ENCODE data around the gene ZNF541. TPM values are rescaled to one million over a fixed set of nuclear protein-coding genes. Genes with fewer than 3 reads are reported as not detected.

ZNF541 gene
- total and polyA plus RNA-seq, 4 donors = 0.22 to 0.59 (median 0.45) TPM

DNA sequence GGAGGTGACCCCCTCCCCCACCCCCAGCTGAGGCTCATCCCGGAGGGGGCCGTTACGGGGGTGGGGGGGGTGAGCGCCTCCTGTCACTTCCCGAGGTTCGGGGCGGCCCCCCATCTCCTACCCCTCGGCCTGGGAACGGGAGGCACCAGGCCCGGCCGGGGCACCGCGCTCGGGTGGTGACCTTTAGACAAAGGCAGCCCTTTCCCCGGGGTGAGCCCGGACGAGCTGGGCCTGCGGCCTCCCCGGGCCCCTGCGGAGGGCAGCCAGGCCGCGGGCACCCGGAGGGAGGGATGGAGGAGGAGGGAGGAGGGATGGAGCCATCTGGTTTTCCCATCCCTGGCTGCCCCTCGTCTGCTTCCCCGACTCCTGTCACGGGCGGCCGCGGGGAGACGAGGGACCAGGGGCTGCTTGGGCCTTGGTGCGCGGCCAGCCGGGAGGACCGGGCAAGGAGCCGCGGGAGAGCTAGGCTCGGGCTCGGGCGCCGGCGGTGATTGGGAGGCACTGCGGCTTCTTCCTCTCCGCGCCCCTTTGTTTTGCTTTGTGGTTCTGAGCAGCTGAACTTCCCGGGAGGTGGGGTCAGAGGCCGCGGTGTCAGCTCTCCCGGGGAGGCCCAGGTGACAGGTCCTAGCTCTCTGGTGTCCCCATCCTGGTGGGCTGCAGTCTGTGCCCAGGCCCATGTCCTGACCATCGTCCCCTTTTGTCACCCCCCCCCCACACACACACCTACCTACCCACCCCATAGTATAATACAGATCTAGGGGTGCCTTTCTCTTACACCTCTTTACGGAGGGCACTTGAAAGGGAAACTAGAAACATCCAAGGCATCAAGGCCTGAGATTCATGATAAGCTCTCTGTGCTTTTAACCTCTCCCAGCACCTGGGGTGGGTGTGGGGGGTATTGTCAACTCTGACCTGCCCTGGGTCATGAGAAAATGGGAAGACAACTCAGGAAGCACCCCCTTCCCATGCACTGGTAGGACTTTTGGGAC is 37.3 kb upstream of the ZNF541 start:
- peak overlapping the region; percentile 78 for H3K4me3 ChIP-seq (ENCODE audit: low read depth, low read length)
- H3K36me3 ChIP-seq (ENCODE audit: control insufficient read depth, insufficient read depth, low read length) = peaks cover 14% of the 10 kb centered on the region
- H3K27me3 ChIP-seq (ENCODE audit: control insufficient read depth, insufficient read depth, low read length) = no peaks in the 10 kb centered on the region
- peak overlapping the region; percentile 94 for H3K27ac ChIP-seq (ENCODE audit: low read depth, low read length)
- no peaks in the 10 kb centered on the region for H3K9me3 ChIP-seq (ENCODE audit: control insufficient read depth, insufficient read depth, low read length)
- under 1% methylated on average over 45 of the region's 50 CpGs for whole genome bisulfite sequencing (ENCODE audit: insufficient coverage)
- DNase-seq (ENCODE audit: low read depth in 4 of 6, low spot score in 6 of 6) = peak in 2 of 6 donors; percentile 56 to 65
- peaks cover 48% of the 10 kb centered on the region for H3K4me1 ChIP-seq (ENCODE audit: control insufficient read depth, insufficient read depth, low read length)

DNA sequence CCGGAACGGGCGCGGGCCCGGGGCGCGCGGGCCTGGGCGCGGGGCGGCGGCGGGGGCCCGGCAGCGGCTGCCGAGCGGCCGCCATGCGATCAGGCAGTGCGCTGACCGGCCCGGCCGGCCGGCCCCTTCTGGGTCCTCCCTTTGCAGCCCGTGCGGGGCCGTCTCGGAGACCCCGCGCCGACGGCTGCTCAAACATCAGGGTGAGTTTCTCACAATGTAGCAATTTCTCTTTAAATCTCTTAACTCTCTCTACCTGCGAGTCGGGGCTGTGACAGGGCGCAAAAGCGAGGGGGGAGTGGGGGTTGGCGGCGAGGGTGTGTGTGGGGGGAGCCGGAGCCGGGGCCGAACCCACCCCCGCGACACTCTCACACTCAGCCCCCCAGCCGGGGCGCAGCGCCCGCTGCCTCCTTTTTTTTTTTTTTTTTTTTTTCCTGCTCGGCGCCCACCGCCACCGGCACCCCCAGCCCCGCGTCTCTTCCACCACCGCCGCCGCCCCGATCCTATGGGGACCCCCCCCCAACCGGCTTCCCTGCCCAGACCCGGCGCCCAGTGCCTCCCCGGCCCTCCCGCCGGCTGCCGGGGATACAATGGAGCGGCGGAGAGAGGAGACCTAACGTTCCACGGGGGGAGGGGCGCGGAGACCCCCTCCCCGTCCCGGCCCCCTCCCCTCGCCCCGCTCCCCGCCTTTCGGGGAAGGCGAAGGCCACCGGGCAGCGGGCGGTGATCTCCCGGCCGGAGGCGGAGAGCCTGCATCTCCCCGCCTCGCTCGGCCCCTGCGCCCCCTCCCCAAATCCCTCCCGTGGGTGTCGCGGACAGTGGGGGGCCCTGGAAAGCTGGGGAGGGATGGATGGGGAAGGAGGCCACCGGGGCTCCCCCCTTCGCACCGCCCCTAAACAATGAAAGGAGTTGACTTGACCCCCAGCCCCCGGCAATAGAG is 36.3 kb upstream of the ZNF541 start, which contains the start of gene BICRA:
Gene BICRA, plus strand, starts transcription at position 166 of the 937 bp plus-strand sequence. CDS start 64,441 bp downstream, outside the sequence.
- H3K27me3 ChIP-seq (ENCODE audit: control insufficient read depth, insufficient read depth, low read length) = no peaks in the 10 kb centered on the region
- H3K9me3 ChIP-seq (ENCODE audit: control insufficient read depth, insufficient read depth, low read length) = no peaks in the 10 kb centered on the region
- peaks cover 44% of the 10 kb centered on the region for H3K4me1 ChIP-seq (ENCODE audit: control insufficient read depth, insufficient read depth, low read length)
- peaks cover 10% of the 10 kb centered on the region for H3K36me3 ChIP-seq (ENCODE audit: control insufficient read depth, insufficient read depth, low read length)
- DNase-seq (ENCODE audit: low read depth in 4 of 6, low spot score in 6 of 6) = peak in 5 of 6 donors; percentile 66 to 95 (median 85)
- H3K4me3 ChIP-seq (ENCODE audit: low read depth, low read length) = peak within 1 kb of the TSS; percentile 81
- peak within 1 kb of the TSS; percentile 94 for H3K27ac ChIP-seq (ENCODE audit: low read depth, low read length)
- under 1% methylated on average over 39 of the region's 94 CpGs for WGBS (ENCODE audit: insufficient coverage)

DNA sequence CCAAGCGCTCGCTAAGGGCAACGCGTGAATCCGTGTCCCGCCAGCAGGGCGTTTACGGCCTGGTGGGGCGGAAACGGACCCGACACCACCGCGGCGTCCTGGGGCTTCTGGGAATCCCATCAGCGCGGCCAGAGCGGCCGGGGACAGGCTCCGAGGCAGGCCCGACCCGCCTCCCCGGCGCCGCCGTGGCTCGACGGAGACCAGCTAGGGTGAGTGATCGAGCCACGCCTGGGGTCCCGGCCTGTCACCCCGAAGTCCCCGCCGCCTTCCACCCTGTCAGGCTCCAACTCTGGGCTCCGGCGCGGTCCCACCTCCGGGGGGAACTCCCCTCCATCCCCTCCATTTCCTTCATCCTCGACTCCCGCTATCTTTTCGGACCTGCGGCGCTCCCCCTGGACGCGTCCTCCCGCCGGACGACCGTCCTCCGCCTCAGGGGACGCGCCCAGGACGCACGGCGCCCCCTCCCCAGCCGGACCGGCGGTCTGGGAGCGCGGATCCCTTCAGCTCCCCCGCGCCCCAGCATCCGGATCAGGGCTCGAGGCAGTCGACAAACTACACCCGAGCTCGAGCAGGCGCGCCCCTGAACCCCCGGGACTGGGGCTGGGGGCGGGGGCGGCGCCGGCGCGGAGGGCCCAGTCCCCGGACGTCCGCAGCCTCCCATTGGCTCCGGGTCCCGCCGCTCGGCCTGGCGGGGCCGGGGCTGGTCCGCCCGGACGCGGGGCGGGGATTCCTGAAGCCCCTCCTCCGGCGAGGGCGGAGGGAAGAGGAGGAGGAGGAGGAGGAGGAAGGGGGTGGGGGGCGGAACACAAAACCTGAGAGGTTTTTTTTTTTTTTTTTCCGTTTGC is 35.3 kb upstream of the ZNF541 start:
- Histone ChIP-seq H3K4me1 (ENCODE audit: control insufficient read depth, insufficient read depth, low read length) (peaks cover 39% of the 10 kb centered on the region), H3K27ac (ENCODE audit: low read depth, low read length) (peak overlapping the region; percentile 86), H3K4me3 (ENCODE audit: low read depth, low read length) (peak overlapping the region; percentile 81), H3K27me3 (ENCODE audit: control insufficient read depth, insufficient read depth, low read length) (no peaks in the 10 kb centered on the region), H3K36me3 (ENCODE audit: control insufficient read depth, insufficient read depth, low read length) (peaks cover 10% of the 10 kb centered on the region), H3K9me3 (ENCODE audit: control insufficient read depth, insufficient read depth, low read length) (no peaks in the 10 kb centered on the region)
- DNase-seq (ENCODE audit: low read depth in 4 of 6, low spot score in 6 of 6) = peak in 5 of 6 donors; percentile 91 to 99 (median 96)
- 0% methylated on average over 83 of the region's 94 CpGs for WGBS (ENCODE audit: insufficient coverage)

DNA sequence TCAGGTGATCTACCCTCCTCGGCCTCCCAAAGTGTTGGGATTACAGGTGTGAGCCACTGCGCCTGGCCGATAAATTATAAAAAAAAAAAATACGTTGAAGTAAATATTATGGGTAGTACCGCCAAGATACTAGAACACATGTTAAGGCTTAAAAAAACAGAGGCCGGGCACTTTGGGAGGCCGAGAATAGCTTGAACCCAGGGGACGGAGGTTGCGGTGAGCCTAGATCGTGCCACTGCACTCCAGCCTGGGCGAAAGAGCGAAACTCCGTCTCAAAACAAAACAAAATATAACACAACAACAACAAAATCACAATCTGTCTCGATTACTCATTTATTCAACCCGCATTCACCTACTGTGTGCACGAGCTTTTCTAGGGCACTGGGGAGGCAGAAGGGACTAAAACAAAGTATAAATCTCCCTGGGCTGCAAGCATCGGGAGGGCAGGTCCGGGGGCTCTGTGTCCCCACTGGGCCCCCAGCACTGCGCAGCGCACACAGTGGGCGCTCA is 34.7 kb upstream of the ZNF541 start:
- H3K4me3 ChIP-seq (ENCODE audit: low read depth, low read length) = peak overlapping the region; percentile 81
- peaks cover 10% of the 10 kb centered on the region for H3K36me3 ChIP-seq (ENCODE audit: control insufficient read depth, insufficient read depth, low read length)
- H3K9me3 ChIP-seq (ENCODE audit: control insufficient read depth, insufficient read depth, low read length) = no peaks in the 10 kb centered on the region
- 22% methylated on average over 11 of the region's 21 CpGs for whole genome bisulfite sequencing (ENCODE audit: insufficient coverage)
- H3K27me3 ChIP-seq (ENCODE audit: control insufficient read depth, insufficient read depth, low read length) = no peaks in the 10 kb centered on the region
- H3K4me1 ChIP-seq (ENCODE audit: control insufficient read depth, insufficient read depth, low read length) = peaks cover 32% of the 10 kb centered on the region
- H3K27ac ChIP-seq (ENCODE audit: low read depth, low read length) = peak overlapping the region; percentile 86
- DNase-seq (ENCODE audit: low read depth in 4 of 6, low spot score in 6 of 6) = no peak

DNA sequence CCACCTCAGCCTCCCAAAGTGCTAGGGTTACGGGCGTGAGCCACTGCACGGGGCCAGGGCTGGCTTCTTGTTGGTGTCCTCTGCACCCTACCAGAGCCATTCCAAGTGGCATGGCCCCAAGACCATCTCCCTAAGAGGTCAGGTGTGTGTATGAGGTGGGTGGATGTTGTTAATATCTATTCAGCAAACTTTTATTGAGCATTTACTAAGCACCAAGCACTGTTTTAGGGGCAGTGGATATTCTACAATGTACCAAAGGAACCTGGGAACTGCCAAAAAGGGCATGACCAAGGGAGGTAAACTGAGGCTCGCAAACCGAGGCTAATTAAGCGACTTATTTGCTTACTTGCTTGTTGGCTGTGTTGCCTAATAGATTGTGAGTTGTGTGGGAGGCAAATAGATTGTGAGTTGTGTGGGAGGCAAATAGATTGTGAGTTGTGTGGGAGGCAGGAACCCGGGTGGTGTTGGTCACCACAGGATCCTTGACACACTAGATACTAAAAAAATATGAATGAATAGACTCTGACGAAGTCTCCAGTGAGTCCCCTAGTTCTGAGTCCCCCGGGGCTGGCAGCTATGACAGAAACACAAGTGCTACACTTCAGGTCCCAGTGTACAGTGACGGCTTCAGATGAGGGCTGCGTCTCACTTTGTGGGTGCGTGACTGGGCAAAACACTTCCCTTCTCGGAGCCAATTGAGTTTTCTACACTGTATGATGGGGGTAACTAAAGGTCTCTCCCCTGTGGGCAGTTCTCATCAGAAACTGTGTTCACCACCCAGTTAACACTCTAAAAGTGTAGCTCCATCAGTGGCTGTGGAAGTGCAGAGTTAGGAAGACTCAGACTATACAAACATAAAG is 31.0 kb upstream of the ZNF541 start:
- Histone ChIP-seq H3K4me3 (ENCODE audit: low read depth, low read length) (no peak overlapping the region), H3K27ac (ENCODE audit: low read depth, low read length) (no peak overlapping the region), H3K27me3 (ENCODE audit: control insufficient read depth, insufficient read depth, low read length) (no peaks in the 10 kb centered on the region), H3K36me3 (ENCODE audit: control insufficient read depth, insufficient read depth, low read length) (no peaks in the 10 kb centered on the region), H3K4me1 (ENCODE audit: control insufficient read depth, insufficient read depth, low read length) (peaks cover 27% of the 10 kb centered on the region), H3K9me3 (ENCODE audit: control insufficient read depth, insufficient read depth, low read length) (no peaks in the 10 kb centered on the region)
- no peak for DNase-seq (ENCODE audit: low read depth in 4 of 6, low spot score in 6 of 6)
- WGBS (ENCODE audit: insufficient coverage) = 86% methylated on average over 7 of the region's 13 CpGs

DNA sequence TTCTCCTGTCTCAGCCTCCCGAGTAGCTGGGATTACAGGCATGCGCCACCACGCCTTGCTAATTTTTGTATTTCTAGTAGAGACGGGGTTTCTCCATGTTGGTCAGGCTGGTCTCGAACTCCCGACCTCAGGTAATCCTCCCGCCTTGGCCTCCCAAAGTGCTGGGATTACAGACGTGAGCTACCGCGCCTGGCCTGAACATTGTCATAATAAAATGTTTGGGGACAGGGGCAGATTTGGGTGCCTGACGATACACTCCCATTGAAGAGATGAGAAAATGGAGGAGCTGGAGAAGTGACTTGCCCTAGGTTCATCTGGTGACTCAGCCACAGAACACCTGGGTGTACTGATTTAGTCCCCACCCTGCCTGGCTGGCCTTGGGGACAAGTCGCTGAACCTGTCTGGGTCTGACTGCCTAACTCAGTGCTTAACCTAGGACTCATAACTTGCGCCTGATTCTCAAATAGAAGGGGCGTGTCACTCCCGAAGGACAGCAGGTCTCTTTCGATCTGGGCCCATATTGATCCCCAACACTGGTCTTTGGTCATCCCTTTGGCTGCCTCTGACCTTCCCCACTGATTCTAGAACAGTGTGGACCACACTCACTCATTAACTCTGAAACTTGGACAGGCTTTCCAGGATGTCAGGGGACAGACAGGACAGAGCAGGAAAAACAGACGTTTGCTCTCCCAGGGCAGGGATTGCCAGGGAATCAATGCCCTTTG is 28.4 kb upstream of the ZNF541 start:
- peak overlapping the region; percentile 68 for H3K4me3 ChIP-seq (ENCODE audit: low read depth, low read length)
- DNase-seq (ENCODE audit: low read depth in 4 of 6, low spot score in 6 of 6) = no peak
- no peaks in the 10 kb centered on the region for H3K36me3 ChIP-seq (ENCODE audit: control insufficient read depth, insufficient read depth, low read length)
- H3K27me3 ChIP-seq (ENCODE audit: control insufficient read depth, insufficient read depth, low read length) = no peaks in the 10 kb centered on the region
- no peak overlapping the region for H3K27ac ChIP-seq (ENCODE audit: low read depth, low read length)
- 83% methylated on average over 16 of the region's 17 CpGs for WGBS (ENCODE audit: insufficient coverage)
- H3K9me3 ChIP-seq (ENCODE audit: control insufficient read depth, insufficient read depth, low read length) = no peaks in the 10 kb centered on the region
- peaks cover 25% of the 10 kb centered on the region for H3K4me1 ChIP-seq (ENCODE audit: control insufficient read depth, insufficient read depth, low read length)

DNA sequence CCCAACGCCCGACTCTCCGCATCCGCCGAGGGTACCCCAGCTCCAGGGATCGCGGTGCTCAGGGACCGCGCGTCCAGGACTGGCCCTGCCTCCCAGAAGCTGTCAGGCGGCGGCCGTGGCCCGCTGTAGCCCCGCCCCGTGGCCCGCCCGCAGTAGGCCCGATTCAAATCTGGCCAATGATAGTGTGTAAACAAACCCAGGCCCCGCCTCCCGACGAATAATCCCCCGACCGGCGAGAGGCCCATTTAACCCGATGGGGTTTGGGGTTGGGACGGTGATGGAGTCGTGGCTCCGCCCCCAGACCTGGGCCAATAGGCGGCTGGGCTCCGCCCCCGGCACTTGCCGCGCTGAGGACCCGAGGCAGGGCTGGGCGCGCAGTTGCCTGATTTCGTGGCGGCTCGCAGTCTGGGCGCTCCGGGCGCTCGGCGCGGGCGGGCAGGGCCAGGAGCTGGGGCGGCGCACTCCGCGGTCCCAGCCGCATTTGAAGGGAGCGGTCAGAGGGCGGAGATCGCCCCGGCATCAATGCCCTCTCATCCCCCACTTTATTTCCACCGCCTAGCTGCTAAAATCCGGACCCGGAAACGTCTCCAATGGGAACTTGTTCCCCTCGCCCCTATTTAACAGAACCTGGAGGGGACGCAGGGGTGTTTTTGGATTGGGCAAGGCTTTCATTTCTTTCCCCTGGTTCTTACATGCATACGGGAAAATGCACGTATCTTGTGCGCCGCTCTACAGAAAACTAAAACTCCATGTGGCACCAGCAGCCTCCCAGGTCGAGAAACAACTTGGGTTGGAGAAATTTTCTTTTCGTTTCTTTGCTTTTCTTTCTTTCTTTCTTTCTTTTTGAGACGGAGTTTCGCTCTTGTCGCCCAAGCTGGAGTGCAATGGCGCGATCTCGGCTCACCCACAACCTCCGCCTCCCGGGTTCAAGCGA is 27.6 kb upstream of the ZNF541 start:
- peak; percentile 95 to 100 (median 98) for DNase-seq (ENCODE audit: low read depth in 4 of 6, low spot score in 6 of 6)
- Histone ChIP-seq H3K27ac (ENCODE audit: low read depth, low read length) (peak overlapping the region; percentile 88), H3K4me3 (ENCODE audit: low read depth, low read length) (peak overlapping the region; percentile 68), H3K4me1 (ENCODE audit: control insufficient read depth, insufficient read depth, low read length) (peaks cover 25% of the 10 kb centered on the region), H3K36me3 (ENCODE audit: control insufficient read depth, insufficient read depth, low read length) (no peaks in the 10 kb centered on the region), H3K27me3 (ENCODE audit: control insufficient read depth, insufficient read depth, low read length) (no peaks in the 10 kb centered on the region), H3K9me3 (ENCODE audit: control insufficient read depth, insufficient read depth, low read length) (no peaks in the 10 kb centered on the region)
- 3% methylated on average over 61 of the region's 77 CpGs for WGBS (ENCODE audit: insufficient coverage)

Data from spinal cord (tissue), 10 donors.